Hepatic stellate cell (primary cell): ENCODE data around the gene DACT2.
"Not testable (repeated sequence)": the region's sequence is repeated elsewhere in the genome, so short reads cannot be mapped to it uniquely, and the experiment has no call there.

Experiments
- DNase-seq: peaks from one replicate; pipeline ENCODE4 v3.0.0; 2011; ENCODE audit warnings: low spot score

DACT2 gene

GRCh38 chr6:168282985-168283685 is 36.4 kb downstream of the DACT2 start:
- no peak for DNase-seq

GRCh38 chr6:168281826-168282225 is 37.8 kb downstream of the DACT2 start:
- no peak for DNase-seq

- not testable (repeated sequence) for DNase-seq
These were observed 38.3 kb downstream of the DACT2 start for GRCh38 chr6:168281314-168281713.

GRCh38 chr6:168280899-168281245 is 38.7 kb downstream of the DACT2 start:
- DNase-seq: no peak

GRCh38 chr6:168280020-168280898 is 39.3 kb downstream of the DACT2 start:
- DNase-seq: no peak

- no peak for DNase-seq
These were observed 40.1 kb downstream of the DACT2 start for GRCh38 chr6:168279403-168279935.

- DNase-seq: no peak
These were observed 40.7 kb downstream of the DACT2 start for GRCh38 chr6:168278904-168279303.

GRCh38 chr6:168277274-168277669 is 42.3 kb downstream of the DACT2 start:
- no peak for DNase-seq

GRCh38 chr6:168276576-168277273 is 42.9 kb downstream of the DACT2 start:
- no peak for DNase-seq

GRCh38 chr6:168275168-168275567 is 44.4 kb downstream of the DACT2 start:
- DNase-seq: no peak

- DNase-seq: no peak
These were observed 45.3 kb downstream of the DACT2 start for GRCh38 chr6:168274037-168274952.

- no peak for DNase-seq
These were observed 46.0 kb downstream of the DACT2 start for GRCh38 chr6:168273441-168274036.

GRCh38 chr6:168272415-168273325 is 46.9 kb downstream of the DACT2 start:
- DNase-seq: no peak

GRCh38 chr6:168270274-168271172 is 49.1 kb downstream of the DACT2 start:
- no peak for DNase-seq

GRCh38 chr6:168269455-168270243 is 49.9 kb downstream of the DACT2 start:
- no peak for DNase-seq

- DNase-seq: no peak
These were observed 50.8 kb downstream of the DACT2 start for GRCh38 chr6:168268755-168269154.

GRCh38 chr6:168267779-168268178 is 51.8 kb downstream of the DACT2 start:
- not testable (repeated sequence) for DNase-seq
